Heart left ventricle (tissue), 13 donors: Measurements from ENCODE around the gene SLC25A4.

Experiments
- CTCF ChIP-seq, 12 donors: fragments of 200-600 bp; sonication (generic) in 4 of 12; IDR thresholded peaks; one replicate each; pipeline versions ENCODE4 v1.5.0 to v1.8.0; 2018 to 2022; ENCODE audit warnings: antibody characterized with exemption in 12 of 12, mild to moderate bottlenecking in 5 of 12
- POLR2A ChIP-seq, 2 donors: fragments of 450-650 bp; IDR thresholded peaks; one replicate each; pipeline ENCODE4 v1.6.1; 2017; ENCODE audit warnings: antibody characterized with exemption in 2 of 2, mild to moderate bottlenecking in 2 of 2, moderate library complexity in 2 of 2
- donor health status: ischemic (EF 13 %, LVEDD 7.1; RV severe dilation, severe dysfunction).
- donor health status: DM: no; HTN: yes; CAD: no.
- donor health status: DM: no; HTN: no; CAD: no.
- donor health status: ischemic (EF 25% LVEDD 6.9; RV normal size, moderate dysfunction).
- donor health status: ischemic (EF 25% LVEDD 5.7; RV mildly dilated, moderate dysfunction).
- donor health status: ischemic (EF 35%, LVEDD 5.7; RV mildly dilated, moderate dysfunction).
- donor health status: nonischemic (EF 11% LVEDD 7.7; RV severe dilation, severe dysfunction).
- donor health status: DM: yes; HTN: yes; CAD: no.
- donor health status: PGD.
- donor health status: ischemic (EF 29% LVEDD 5.4; RV normal size, mild dysfunction).
- donor health status: nonischemic (EF 23%, LVEDD 6.1; RV moderate dilation, normal function).

- TF ChIP-seq CTCF (IDR thresholded peaks at IDR 0.05) (peak; percentile 73 to 96 (median 88)), POLR2A (IDR thresholded peaks at IDR 0.05) (no peak)
Measured at GRCh38 chr4:185183622-185184281, 40.7 kb downstream of the SLC25A4 start.
